DOHH2 (cell line): ENCODE measurements around the gene AKNA.

Source experiments
- H3F3A ChIP-seq: fragments of 200-600 bp; sonication (generic), shearing (Covaris generic); 2 replicates; pipeline ENCODE4 v1.6.0; 2016; ENCODE audit warnings: antibody characterized with exemption, mild to moderate bottlenecking; ENCODE audit not compliant: control insufficient read depth, insufficient read depth
- H3K27ac ChIP-seq: fragments of 200-600 bp; sonication (generic); 2 replicates; pipeline ENCODE4 v1.5.1; 2014; ENCODE audit warnings: low read depth, mild to moderate bottlenecking, low read length, moderate library complexity
- H3K27me3 ChIP-seq: fragments of 200-600 bp; sonication (generic); 2 replicates; pipeline ENCODE4 v1.6.1; 2014; ENCODE audit warnings: mild to moderate bottlenecking, low read length, mixed read lengths; ENCODE audit not compliant: control insufficient read depth
- H3K36me3 ChIP-seq: fragments of 200-600 bp; sonication (generic); 2 replicates; pipeline ENCODE4 v1.6.1; 2014; ENCODE audit warnings: mild to moderate bottlenecking, low read length, moderate library complexity, mixed read lengths; ENCODE audit not compliant: control insufficient read depth
- H3K4me1 ChIP-seq: fragments of 200-600 bp; sonication (generic); 2 replicates; pipeline ENCODE4 v1.6.1; 2014; ENCODE audit warnings: mild to moderate bottlenecking, low read length, mixed read lengths; ENCODE audit not compliant: control insufficient read depth
- H3K4me2 ChIP-seq: fragments of 200-600 bp; sonication (generic); 2 replicates; pipeline ENCODE4 v1.6.0; 2014; ENCODE audit warnings: mild to moderate bottlenecking, low read length, moderate library complexity
- H3K4me3 ChIP-seq: fragments of 200-600 bp; sonication (generic); 2 replicates; pipeline ENCODE4 v1.5.1; 2014; ENCODE audit warnings: mild to moderate bottlenecking, low read length, mixed read lengths
- H3K79me2 ChIP-seq: fragments of 200-600 bp; sonication (generic); 2 replicates; pipeline ENCODE4 v1.6.1; 2014; ENCODE audit warnings: mild to moderate bottlenecking, low read length, mixed read lengths; ENCODE audit not compliant: control insufficient read depth
- H3K9me2 ChIP-seq: fragments of 200-600 bp; sonication (generic); replicated peaks from 2 replicates; pipeline ENCODE4 v1.6.1; 2014; ENCODE audit warnings: mild to moderate bottlenecking, low read length, mixed read lengths; ENCODE audit not compliant: control insufficient read depth
- H3K9me3 ChIP-seq: fragments of 200-600 bp; sonication (generic); 2 replicates; pipeline ENCODE4 v1.6.1; 2014; ENCODE audit warnings: antibody characterized with exemption, low read length, mixed read lengths; ENCODE audit not compliant: control insufficient read depth, insufficient read depth
- H4K20me1 ChIP-seq: fragments of 200-600 bp; sonication (generic); 2 replicates; pipeline ENCODE4 v1.6.0; 2014; ENCODE audit warnings: low read depth, mild to moderate bottlenecking, antibody characterized with exemption, low read length, moderate library complexity; ENCODE audit not compliant: control insufficient read depth, insufficient read depth
- CTCF ChIP-seq: fragments of 200-600 bp; sonication (generic); IDR thresholded peaks from one replicate; pipeline ENCODE4 v1.5.1; 2014; ENCODE audit warnings: antibody characterized with exemption, mild to moderate bottlenecking, low read depth, low read length; ENCODE audit not compliant: poor library complexity, severe bottlenecking
- EZH2phosphoT487 ChIP-seq: fragments of 200-600 bp; sonication (generic); IDR thresholded peaks from 2 replicates; pipeline ENCODE4 v1.6.1; 2017; ENCODE audit warnings: borderline replicate concordance, mild to moderate bottlenecking, antibody characterized with exemption, low read length, moderate library complexity, mixed read lengths

AKNA gene

DNA sequence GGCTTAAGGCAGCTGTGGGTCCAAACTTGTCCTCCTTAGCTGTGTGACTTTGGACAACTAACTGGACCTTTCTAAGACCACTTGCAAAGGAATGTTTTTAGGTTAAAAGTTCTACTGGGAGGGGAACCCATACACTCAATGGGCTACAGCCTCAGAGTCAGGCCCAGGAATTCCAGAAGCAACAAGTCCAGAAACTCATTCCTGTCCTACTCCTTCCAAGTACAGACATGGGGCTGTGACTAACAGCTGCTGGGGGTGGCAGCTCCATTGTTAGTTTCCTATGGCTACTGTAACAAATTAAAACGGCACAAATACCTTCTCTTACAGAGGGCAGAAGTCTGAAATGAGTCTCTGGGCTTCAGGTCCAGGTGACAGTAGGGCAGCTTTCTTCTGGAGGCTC, 12.4 kb upstream of the AKNA start:
- Histone ChIP-seq H3K79me2 (peaks cover 24% of the 10 kb centered on the region), H3K4me3 (no peak overlapping the region), H3K27me3 (no peaks in the 10 kb centered on the region), H3K36me3 (peaks cover 13% of the 10 kb centered on the region), H3K9me2 (no peaks in the 10 kb centered on the region), H3K4me2 (no peak overlapping the region), H3F3A (no peaks in the 10 kb centered on the region; the same call in 1 of the 2 replicates), H3K9me3 (no peaks in the 10 kb centered on the region), H3K4me1 (peaks cover 26% of the 10 kb centered on the region), H3K27ac (no peak overlapping the region), H4K20me1 (no peaks in the 10 kb centered on the region)
- no peak for TF ChIP-seq CTCF

GRCh38 chr9:114399381-114399780, 11.6 kb upstream of the AKNA start:
- no peak for TF ChIP-seq CTCF
- peaks cover 2% of the 10 kb centered on the region for H3F3A ChIP-seq
- H3K9me3 ChIP-seq = no peaks in the 10 kb centered on the region
- H3K4me3 ChIP-seq = no peak overlapping the region
- no peak overlapping the region for H3K4me2 ChIP-seq
- peaks cover 20% of the 10 kb centered on the region for H3K36me3 ChIP-seq
- no peaks in the 10 kb centered on the region for H4K20me1 ChIP-seq
- H3K79me2 ChIP-seq = peaks cover 32% of the 10 kb centered on the region
- no peak overlapping the region for H3K27ac ChIP-seq
- H3K9me2 ChIP-seq = no peaks in the 10 kb centered on the region
- H3K4me1 ChIP-seq = peaks cover 34% of the 10 kb centered on the region
- no peaks in the 10 kb centered on the region for H3K27me3 ChIP-seq

GRCh38 chr9:114397848-114398605, 10.2 kb upstream of the AKNA start:
- Histone ChIP-seq H3K27ac (peak overlapping the region; percentile 95), H4K20me1 (no peaks in the 10 kb centered on the region), H3K4me1 (peaks cover 47% of the 10 kb centered on the region), H3K36me3 (peaks cover 27% of the 10 kb centered on the region), H3K9me3 (no peaks in the 10 kb centered on the region), H3K27me3 (no peaks in the 10 kb centered on the region), H3K79me2 (peaks cover 42% of the 10 kb centered on the region), H3K4me2 (peak overlapping the region; percentile 72), H3K9me2 (no peaks in the 10 kb centered on the region), H3K4me3 (peak overlapping the region; percentile 79), H3F3A (peaks cover 10% of the 10 kb centered on the region)
- TF ChIP-seq EZH2phosphoT487 = no peak
- no peak for TF ChIP-seq CTCF
